Measurements from ENCODE around the gene ANXA11. TPM values are rescaled to one million over a fixed set of nuclear protein-coding genes. Genes with fewer than 3 reads are reported as not detected.
"Not testable (repeated sequence)": the region's sequence is repeated elsewhere in the genome, so short reads cannot be mapped to it uniquely, and the experiment has no call there.

Gene ANXA11
- total and polyA plus RNA-seq, 9 of the 15 experiments (the other 6 are each of a cell fraction or from before 2014, with no cell fraction given) = 43.6 to 212 (median 109) TPM

DNA sequence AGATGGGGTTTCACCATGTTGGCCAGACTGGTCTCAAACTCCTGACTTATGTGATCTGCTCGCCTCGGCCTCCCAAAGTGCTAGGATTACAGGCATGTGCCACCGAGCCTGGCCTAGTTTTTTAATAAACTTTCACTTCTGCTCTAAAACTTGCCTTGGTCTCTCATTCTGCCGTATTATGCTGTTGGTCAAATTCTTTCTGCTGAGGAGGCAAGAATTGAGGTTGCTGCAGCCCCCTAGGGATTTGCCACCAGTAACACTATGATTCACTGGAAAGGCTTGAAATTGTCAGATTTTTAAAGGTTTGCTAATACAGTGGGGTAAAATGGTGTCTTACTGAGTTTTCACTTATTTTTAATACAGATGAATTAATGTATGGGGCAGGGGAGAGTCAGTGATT, 21.4 kb upstream of the ANXA11 start:
- TF ChIP-seq ZNF316 (IDR thresholded peaks at IDR 0.05) = peak; percentile 23; the same call in 1 of the 2 replicates
- DNase-seq (ENCODE audit: extremely low read depth in 1 of 4, low spot score in 3 of 4); H3K27me3 ChIP-seq (ENCODE audit: control insufficient read depth in 2 of 2, insufficient read depth in 2 of 2, low read length in 2 of 2); ATAC-seq; H3K36me3 ChIP-seq (ENCODE audit: control insufficient read depth, insufficient read depth, low read length); CTCF ChIA-PET (ENCODE audit: low intra/inter-chr PET ratio); H2AFZ ChIP-seq (ENCODE audit: low read depth, low read length); BruUV-seq (replicated peaks); H3K9me3 ChIP-seq (replicated peaks; ENCODE audit: control insufficient read depth, insufficient read depth, low read depth, low read length); H3K9ac ChIP-seq (ENCODE audit: insufficient read depth in 1 of 2, low read depth in 2 of 2, low read length in 2 of 2); H3K27ac ChIP-seq (ENCODE audit: extremely low read depth, low read depth, low read length); intact Hi-C loops (cut with micrococcal nuclease); H3K4me1 ChIP-seq (replicated peaks in 1 of 2; ENCODE audit: control insufficient read depth in 2 of 2, insufficient read depth in 2 of 2, low read length in 2 of 2); H3K9me1 ChIP-seq (ENCODE audit: control insufficient read depth, insufficient read depth, low read length); H3K79me2 ChIP-seq (ENCODE audit: control insufficient read depth, insufficient read depth, low read length); H4K20me1 ChIP-seq (replicated peaks; ENCODE audit: control insufficient read depth, insufficient read depth, low read length); H3K4me2 ChIP-seq (ENCODE audit: insufficient read depth, low read length); H3K4me3 ChIP-seq; FAIRE-seq: not testable (repeated sequence)
- in situ Hi-C loops (cut with MboI) = loop anchor here (5.0 kb wide), 1 partner anchor 694 kb away; no protein-coding TSS in a partner anchor
- POLR2A ChIA-PET = interaction anchor here (1.0 kb wide), 1 partner anchor 48 kb away, joined by 6 read pairs; no protein-coding TSS in a partner anchor
- WGBS (ENCODE audit: insufficient coverage, low coverage, missing lambda C conversion rate) = 2% methylated on average over 4 of the region's 4 CpGs

DNA sequence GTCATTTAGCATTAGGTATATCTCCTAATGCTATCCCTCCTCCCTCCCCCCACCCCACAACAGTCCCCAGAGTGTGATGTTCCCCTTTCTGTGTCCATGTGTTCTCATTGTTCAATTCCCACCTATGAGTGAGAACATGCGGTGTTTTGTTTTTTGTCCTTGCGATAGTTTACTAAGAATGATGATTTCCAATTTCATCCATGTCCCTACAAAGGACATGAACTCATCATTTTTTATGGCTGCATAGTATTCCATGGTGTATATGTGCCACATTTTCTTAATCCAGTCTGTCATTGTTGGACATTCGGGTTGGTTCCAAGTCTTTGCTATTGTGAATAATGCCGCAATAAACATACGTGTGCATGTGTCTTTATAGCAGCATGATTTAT, 17.7 kb upstream of the ANXA11 start:
- in situ Hi-C loops (cut with MboI); ATAC-seq; intact Hi-C loops (cut with micrococcal nuclease); H2AFZ ChIP-seq (ENCODE audit: low read depth, low read length); H3K27me3 ChIP-seq (ENCODE audit: control insufficient read depth in 2 of 2, insufficient read depth in 2 of 2, low read length in 2 of 2); H3K4me1 ChIP-seq (replicated peaks in 1 of 2; ENCODE audit: control insufficient read depth in 2 of 2, insufficient read depth in 2 of 2, low read length in 2 of 2); H3K36me3 ChIP-seq (ENCODE audit: control insufficient read depth, insufficient read depth, low read length); H3K9me3 ChIP-seq (replicated peaks; ENCODE audit: control insufficient read depth, insufficient read depth, low read depth, low read length); H3K4me3 ChIP-seq; H4K20me1 ChIP-seq (replicated peaks; ENCODE audit: control insufficient read depth, insufficient read depth, low read length); H3K9ac ChIP-seq (ENCODE audit: insufficient read depth in 1 of 2, low read depth in 2 of 2, low read length in 2 of 2); H3K27ac ChIP-seq (ENCODE audit: extremely low read depth, low read depth, low read length); FAIRE-seq; H3K9me1 ChIP-seq (ENCODE audit: control insufficient read depth, insufficient read depth, low read length); BruUV-seq (replicated peaks); H3K4me2 ChIP-seq (ENCODE audit: insufficient read depth, low read length); DNase-seq (ENCODE audit: extremely low read depth in 1 of 4, low spot score in 3 of 4); POLR2A ChIA-PET; H3K79me2 ChIP-seq (ENCODE audit: control insufficient read depth, insufficient read depth, low read length): not testable (repeated sequence)
- WGBS (ENCODE audit: insufficient coverage, low coverage, missing lambda C conversion rate) = no CpG with 5 or more reads among the region's 5 CpGs
- TF ChIP-seq KDM1A (IDR thresholded peaks at IDR 0.05) = peak; percentile 16 to 47; a peak in 1 of 4 replicates
- 0 out of 4 replicates have a peak, but pooled peaks of 1 of the 2 experiments have one; percentile 0 for TF ChIP-seq FOXK2 (conservative IDR thresholded peaks at IDR 0.05 in 1 of 2, IDR thresholded peaks at IDR 0.05 in 1 of 2; ENCODE audit: low read depth in 2 of 2)
- peak; percentile 41 for TF ChIP-seq ZNF146 (CRISPR knock-in tag; IDR thresholded peaks at IDR 0.05; ENCODE audit: unreplicated experiment)
- TF ChIP-seq BCOR (IDR thresholded peaks at IDR 0.05) = peak; percentile 81
- CTCF ChIA-PET (ENCODE audit: low intra/inter-chr PET ratio) = interaction anchor here (0.6 to 3.4 kb wide), 3 partner anchors 57 to 78 kb away, joined by 3 to 34 read pairs (median 5); no protein-coding TSS in a partner anchor

DNA sequence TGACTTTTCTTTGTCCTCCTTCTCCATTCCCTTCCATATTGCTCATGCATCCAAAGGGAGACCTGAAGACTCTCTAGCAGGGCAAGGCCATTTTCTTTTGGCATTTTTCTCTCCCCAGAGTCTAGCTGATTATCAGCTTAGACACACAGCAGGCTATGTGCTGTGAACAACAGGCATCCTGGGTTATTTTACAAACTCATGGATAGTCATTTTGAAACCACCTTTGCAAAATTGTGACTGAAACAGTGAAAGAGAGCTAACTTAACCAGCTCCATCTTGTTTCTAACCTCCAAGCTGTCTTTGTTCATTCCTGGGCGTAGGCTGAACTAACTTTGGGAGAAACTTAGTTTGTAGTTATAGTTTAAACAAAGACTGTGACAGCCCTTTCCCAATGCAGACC, 13.5 kb upstream of the ANXA11 start:
- DNase-seq (ENCODE audit: extremely low read depth in 1 of 4, low spot score in 3 of 4); H3K27ac ChIP-seq (ENCODE audit: extremely low read depth, low read depth, low read length); H3K4me1 ChIP-seq (replicated peaks in 1 of 2; ENCODE audit: control insufficient read depth in 2 of 2, insufficient read depth in 2 of 2, low read length in 2 of 2); H3K36me3 ChIP-seq (ENCODE audit: control insufficient read depth, insufficient read depth, low read length); H3K4me3 ChIP-seq; CTCF ChIA-PET (ENCODE audit: low intra/inter-chr PET ratio); H2AFZ ChIP-seq (ENCODE audit: low read depth, low read length); BruUV-seq (replicated peaks); H3K27me3 ChIP-seq (ENCODE audit: control insufficient read depth in 2 of 2, insufficient read depth in 2 of 2, low read length in 2 of 2); H3K4me2 ChIP-seq (ENCODE audit: insufficient read depth, low read length); POLR2A ChIA-PET; H4K20me1 ChIP-seq (replicated peaks; ENCODE audit: control insufficient read depth, insufficient read depth, low read length); intact Hi-C loops (cut with micrococcal nuclease); H3K9ac ChIP-seq (ENCODE audit: insufficient read depth in 1 of 2, low read depth in 2 of 2, low read length in 2 of 2); in situ Hi-C loops (cut with MboI); H3K79me2 ChIP-seq (ENCODE audit: control insufficient read depth, insufficient read depth, low read length); H3K9me1 ChIP-seq (ENCODE audit: control insufficient read depth, insufficient read depth, low read length); ATAC-seq; H3K9me3 ChIP-seq (replicated peaks; ENCODE audit: control insufficient read depth, insufficient read depth, low read depth, low read length): not testable (repeated sequence)
- 25% methylated on average over 1 of the region's 1 CpG for WGBS (ENCODE audit: insufficient coverage, low coverage, missing lambda C conversion rate)
- peak; percentile 32 for FAIRE-seq

Measured in K562 (cell line).